GM21360 (cell line): Measurements from ENCODE around the gene ACBD6.
"Not testable (repeated sequence)": the region's sequence is repeated elsewhere in the genome, so short reads cannot be mapped to it uniquely, and the experiment has no call there.

Source experiments
- ATAC-seq: cut with Tn5 transposase; IDR thresholded peaks from one replicate; pipeline ENCODE4 v1.9.1; 2021; ENCODE audit warnings: mild to moderate bottlenecking, moderate library complexity; ENCODE audit not compliant: unreplicated experiment

The ACBD6 gene, protein sequence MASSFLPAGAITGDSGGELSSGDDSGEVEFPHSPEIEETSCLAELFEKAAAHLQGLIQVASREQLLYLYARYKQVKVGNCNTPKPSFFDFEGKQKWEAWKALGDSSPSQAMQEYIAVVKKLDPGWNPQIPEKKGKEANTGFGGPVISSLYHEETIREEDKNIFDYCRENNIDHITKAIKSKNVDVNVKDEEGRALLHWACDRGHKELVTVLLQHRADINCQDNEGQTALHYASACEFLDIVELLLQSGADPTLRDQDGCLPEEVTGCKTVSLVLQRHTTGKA

DNA sequence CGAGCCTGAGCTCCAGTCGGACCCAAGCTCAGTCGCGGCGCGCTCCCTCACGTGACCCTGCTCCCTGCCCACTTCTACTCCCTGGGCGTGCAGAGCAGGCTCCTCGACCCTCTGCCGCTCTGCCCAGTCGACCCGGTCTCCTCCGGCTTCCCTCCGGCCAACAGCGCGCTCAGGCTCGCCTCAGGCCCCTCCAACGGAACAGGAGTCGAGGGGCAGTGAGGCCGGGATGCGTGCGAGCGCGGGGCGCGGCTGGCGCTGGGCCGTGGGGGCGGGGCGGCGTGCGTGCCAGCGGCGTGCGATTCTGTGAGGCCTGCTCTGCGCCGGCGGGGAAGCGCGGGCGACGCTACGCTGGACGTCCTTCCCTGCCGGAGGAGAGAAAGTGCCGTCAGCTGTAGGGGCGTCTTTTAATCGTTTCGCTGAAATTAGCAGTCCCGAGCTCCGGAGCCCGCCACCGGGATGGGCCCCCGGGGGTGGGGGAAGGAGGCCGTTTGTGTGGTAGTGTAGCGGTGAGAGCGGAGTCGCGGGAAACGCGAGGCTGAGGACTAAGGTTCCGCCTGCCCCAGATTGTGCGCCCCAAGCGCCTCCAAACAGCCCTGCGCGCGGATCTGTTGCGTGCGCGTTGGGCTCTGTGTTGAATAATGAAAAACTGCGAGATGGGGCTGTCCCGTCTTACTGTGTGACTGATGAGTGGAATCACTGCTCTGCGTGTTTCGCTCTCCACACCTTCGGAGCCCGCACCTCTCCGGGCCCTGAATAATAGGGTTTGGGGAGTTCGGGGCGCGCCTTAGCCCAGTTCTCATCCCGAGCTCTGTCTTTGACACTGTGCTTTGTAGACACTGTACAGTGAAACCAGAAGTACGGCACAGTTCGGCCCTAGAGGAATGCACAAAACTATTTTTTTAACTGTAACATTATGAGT, at the start of gene ACBD6:
Gene ACBD6, minus strand, starts transcription at position 217 of the 919 bp plus-strand sequence. CDS start 311 bp downstream, outside the sequence.
- ATAC-seq: peak; percentile 87

DNA sequence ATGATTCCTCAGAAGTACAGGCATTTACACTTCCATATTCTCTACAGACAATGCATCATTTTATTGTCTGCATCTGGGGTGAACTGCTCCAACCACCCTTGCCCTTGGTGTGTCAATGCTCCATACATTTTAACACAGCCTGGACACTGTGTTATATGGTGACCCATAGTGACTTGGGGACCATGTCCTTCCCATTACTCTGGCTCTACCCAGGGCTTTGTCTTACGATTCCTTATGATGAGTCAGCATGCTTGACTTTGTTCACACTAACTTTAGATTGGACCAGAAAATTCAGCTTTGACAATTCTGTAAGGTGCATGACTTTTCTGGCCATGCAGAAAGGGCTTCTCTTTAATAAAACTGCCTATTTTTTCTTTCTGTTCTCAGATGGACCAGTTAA, 49.6 kb upstream of the ACBD6 start:
- ATAC-seq: no peak

DNA sequence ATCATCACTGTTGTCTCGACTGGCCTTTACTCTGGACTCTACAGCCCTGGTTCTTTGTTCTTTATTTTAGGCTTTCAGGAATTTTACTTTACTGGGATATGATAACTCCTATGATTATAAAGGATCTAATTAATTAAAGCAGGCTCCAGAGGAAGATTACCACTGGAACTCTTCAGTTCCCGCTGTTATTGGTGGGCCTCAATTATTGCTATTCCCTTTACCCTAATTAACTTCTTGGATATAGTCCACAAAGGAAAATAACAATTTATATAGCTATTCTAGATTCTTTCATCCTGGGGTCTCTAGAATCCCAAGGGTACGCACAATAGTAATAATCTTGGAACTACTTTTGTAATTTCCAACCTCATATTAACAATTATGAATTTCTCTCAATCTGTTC, 47.9 kb upstream of the ACBD6 start:
- no peak for ATAC-seq

DNA sequence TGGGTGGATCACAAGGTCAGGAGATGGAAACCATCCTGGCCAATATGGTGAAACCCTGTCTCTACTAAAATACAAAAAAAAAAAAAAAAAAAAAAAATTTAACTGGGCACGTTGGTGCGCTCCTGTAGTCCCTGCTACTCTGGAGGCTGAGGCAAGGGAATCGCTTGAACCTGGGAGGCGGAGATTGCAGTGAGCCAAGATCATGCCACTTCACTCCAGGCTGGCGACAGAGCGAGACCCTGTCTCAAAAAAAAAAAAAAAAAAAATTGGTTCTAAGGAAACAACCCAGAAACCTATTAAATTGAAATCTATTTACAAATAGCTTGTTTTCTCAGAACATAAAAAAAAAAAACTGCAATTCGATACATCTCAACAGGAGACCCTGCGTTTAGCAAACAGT, 47.4 kb upstream of the ACBD6 start:
- not testable (repeated sequence) for ATAC-seq

DNA sequence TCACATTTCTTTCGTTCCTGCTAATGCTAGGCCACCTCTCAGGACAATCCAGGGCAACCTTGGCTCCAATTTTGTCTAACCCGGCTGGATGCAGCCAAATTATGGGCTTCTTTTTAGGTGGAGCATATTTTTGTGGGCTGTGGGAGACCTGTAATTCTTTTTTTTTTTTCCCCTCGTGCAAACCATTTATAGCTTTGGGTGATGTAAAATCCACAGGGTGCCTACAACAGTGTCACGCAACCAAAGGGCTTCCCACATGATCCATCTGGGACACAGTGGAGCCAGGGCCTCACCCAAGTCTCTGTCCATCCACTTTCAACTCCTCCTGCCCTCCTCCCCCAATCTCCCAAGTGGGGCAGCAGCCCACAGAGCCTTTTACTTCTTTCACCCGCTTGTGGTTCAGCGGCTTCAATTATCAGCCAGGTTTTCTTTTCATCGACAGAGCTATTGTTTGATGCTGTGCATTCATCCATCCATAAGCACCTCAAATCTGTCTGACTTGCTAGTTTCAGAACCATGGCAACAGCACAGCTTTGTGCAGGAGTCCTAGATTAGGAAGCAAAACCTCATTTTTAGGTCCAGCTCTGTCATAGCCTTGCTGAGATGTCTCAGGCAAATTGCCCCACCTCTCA, 46.4 kb upstream of the ACBD6 start:
- no peak for ATAC-seq

DNA sequence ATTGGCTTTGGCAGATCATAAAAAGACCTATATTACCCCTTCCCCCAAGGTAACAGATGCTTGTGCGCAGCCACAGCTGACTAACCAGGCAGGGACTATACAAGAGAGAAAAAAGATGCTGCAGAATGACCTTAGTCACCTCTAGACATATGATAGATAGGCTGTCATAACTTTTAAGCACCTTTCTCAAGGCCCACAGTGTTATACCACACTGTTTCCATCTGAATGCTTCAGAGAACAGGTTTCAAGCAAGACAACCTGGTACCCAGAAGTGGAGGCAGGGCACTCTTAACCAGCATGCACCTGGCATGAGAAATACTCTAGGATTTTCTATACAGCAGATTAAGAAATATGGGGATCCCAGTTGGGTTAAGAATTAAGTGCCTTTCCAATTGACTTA, 43.6 kb upstream of the ACBD6 start:
- no peak for ATAC-seq

DNA sequence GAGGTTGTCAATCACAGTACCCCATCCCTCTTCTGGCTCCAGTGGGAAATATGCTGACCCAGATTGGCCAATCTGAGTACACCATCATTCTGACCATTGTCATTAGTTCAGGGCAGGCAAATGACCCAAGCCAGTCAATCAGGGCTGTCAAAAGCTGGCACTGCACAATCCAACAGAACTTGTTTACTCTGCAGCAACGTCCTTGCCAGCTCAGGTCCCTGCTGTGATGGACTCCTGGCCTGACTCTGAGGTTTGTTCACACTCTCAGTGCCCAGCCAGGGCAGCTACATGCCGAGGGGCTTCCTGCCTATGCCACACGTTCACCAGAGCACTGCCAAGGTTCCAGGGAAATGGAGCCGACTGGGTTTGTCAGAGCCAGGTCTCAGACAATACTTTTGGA, 41.7 kb upstream of the ACBD6 start:
- ATAC-seq: no peak

DNA sequence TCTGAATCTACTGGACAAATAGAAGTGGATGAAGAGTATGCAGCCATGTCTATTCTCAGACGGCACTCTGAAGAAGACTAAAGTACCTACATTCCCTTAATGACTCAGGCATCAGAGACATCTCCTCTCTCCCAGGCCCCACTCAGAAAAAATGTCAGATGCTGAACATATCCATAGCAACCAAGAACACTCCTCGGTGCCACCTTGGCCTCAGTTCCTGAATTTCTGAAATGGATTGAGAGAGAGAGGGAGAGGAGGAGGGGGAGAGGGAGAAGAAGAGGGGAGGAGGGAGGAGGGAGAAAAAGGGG, 40.4 kb upstream of the ACBD6 start:
- no peak for ATAC-seq

DNA sequence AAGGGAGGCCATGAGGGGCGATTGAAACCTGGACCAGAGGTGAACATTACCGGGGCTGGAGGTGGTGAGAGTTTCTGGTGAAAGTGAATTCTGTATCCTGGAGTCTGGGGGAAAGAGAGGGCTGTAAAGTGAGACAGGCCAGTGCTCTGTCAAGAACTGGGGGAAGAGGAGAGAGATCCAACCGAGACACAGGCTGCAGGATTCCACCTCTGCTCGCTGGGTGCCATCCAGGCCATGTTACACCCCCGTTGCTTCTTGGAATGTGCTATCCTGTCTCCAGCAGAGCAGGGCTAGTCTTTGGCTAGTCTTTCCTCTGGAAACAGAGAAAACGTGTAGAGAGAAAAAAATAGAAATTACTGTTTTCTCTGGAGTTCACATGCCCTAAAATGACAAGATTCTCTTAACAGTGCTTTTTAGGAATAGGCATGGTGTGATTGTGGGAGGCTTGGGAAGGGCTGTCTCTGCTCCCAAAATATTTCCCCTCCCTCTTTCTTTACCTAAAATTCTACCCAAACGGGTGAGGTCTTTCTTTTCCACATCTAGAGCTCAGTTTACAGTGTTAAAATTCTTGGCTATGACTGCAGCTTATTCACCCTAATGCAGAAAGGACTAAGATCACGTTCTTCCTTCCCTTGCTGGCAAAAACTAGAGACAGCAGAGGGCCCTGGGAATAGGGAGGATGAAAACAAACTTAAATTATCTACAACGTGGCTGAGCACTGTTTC, 39.9 kb upstream of the ACBD6 start:
- ATAC-seq: no peak

DNA sequence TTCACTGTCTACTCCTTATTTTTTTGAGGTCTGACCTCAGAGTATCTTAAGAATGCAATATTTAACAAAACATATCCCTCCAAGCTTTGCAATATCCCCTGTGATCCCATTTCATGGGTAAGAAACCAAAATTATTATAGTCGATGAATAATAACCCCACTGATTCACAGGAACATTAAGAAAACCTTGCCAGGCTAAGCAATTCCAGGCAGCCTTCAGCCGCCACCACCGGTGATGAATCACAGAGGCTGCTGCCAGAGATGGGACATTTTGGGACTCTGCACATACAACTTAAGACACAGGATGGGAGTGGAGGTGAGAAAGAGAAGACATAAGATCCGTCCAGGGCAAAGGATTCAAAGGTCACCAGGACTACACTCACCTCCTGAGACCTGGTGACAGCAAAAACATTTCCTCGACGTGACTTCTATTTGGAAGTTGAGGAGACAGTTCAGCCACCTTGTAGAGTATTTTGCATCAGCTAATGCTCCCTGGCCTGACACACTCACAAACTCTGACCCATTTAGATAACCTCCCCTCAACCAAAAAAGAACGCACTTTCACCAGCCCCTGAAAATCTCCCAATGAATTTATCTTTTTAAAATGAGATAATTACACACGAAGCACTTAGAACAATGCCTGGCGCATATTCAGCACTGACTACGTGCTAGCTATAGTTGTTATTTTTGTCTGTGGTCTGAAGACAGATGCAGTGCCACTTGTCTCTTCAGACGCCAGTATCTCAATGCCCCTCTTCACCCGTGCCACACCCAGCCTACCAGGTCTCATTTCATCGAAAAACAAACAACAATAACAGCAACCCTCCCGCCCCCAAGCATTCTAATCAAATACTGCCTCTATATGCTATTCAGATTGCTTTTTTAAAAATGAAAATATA, 38.6 kb upstream of the ACBD6 start:
- no peak for ATAC-seq

DNA sequence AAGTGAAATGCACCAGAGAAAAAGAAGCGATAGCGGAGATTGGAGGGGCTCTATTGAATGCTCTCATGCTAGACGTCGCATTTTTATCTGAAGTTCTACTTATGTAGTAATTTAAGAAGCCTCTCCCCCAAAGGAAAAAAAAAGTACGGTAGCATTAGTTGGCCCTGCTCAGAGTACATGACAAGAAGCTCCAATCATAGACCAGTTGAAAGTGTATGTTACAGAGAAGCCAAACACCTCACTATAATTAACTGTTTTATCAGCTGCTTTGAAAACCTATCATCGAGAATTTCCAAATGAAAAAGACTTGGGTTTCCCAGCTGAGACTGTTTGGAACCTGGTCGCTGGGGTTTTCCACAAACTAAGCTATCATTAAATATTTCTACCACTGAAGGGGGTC, 36.8 kb upstream of the ACBD6 start:
- no peak for ATAC-seq

DNA sequence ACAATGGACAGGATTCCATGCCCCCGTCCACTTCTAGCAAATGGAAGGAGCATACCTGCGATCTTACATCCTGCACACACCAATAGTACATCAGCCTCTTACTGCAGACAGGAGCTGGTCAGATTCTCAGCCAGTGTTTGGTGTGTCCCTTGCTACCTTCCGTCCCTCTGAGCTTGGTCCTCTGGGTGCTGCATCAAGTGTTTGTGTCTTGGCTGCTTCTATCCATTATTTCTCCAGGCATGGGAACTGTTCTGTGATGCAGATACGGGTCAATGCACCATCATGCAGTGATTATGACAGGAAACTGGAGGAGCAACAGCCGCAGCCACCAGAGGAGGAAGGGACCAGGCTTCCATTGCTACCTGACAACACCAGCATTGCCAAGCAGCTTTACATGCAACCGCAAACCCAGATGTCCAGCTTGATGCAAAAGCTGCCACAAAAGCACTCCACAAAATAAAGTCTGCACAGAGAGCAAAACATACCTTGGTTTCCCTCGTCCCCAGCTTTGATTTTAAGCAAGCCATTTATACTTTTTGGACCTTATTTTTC, 34.5 kb upstream of the ACBD6 start:
- ATAC-seq: no peak

DNA sequence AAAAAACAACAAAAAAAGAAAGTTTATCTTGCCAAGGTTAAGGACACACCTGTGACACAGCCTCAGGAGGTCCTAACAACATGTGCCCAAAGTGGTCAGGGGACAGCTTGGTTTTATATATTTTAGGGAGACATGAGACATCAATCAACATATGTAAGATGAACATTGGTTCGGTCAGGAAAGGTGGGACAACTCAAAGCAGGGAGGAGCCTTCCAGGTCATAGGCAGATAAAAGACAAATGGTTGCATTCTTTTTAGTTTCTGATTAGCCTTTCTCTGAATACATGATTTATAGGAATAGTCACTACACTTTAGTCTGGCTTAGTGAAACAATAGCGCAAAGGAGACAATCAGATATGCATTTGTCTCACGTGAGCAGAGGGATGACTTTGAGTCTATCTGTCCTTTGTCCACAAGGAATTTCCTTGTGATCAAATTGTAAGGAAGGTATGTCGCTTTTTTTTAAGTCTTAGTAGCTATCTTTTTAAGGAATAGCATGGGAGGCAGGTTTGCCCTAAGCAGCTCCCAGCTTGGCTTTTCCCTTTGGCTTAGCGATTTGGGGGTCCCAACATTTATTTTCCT, 33.1 kb upstream of the ACBD6 start:
- ATAC-seq: no peak

DNA sequence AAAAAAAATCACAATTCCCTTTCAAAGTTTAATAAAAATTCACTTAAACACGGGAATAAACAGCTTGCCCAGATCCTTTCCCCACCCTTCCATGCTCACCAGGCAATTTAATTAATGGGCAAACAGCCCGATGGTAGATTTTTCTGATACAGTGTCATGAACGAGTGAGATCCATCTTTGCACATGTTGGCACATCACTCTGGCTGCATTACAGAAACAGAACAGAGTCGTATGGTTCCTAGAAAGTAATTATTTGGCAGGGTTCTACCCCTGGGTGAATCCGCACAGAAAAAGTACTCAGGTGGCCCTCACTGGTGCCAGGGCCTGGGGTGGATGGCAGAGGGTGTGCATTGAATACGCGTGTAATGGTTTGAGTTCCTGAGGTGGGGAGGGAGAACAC, 31.8 kb upstream of the ACBD6 start:
- no peak for ATAC-seq

DNA sequence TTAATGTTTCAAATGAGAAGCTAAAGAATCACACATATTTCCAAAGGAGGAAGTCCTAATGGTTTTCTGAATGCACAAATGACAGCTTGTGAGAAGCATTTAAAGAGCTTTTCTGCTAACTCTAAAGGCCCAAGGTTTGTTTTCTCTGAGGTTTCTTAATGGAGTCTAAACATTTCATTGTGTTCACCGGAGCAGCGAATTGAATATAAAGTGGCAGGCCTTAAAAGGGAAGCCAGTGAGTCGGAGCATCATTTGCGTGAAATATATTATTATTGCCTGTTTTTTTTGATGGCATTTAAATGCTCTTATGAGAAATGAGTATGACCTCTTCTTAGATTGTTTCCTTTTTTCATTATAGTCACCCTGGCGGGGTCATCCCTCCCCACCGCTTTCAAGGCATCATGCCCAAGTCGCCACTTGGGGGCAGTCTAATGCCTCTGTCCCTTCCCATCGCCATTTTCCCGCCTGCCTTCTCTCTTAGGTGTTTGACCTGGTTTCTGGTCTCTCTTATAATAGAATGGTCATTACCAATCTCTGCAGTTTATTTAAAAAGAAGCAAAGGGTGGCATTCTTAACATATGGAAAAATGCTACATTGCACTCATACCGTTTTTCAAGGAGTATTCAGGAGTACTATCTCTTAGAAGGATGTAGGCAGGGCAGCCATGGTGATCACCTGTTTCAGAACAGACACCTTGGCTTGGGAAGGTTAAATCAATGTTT, 31.1 kb upstream of the ACBD6 start:
- peak; percentile 64 for ATAC-seq

DNA sequence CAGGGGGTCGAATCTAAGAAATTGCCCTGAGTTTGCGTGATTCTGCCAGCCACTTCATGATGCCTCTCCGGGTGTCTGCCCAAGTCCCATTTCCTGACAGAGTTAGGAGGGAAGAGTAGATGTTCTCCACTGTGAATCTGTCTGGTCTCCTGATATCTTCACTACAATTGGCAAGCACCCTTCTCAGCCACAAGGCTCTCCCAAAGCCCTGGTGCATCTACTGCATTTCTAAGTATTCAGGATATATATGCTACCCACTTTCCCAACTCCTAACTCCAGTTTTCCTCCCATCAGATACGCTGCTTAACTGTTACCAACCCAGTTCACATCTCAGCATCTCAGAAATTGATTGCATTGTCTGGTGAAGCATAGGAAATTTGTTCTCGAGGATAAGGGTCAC, 30.5 kb upstream of the ACBD6 start:
- ATAC-seq: no peak

DNA sequence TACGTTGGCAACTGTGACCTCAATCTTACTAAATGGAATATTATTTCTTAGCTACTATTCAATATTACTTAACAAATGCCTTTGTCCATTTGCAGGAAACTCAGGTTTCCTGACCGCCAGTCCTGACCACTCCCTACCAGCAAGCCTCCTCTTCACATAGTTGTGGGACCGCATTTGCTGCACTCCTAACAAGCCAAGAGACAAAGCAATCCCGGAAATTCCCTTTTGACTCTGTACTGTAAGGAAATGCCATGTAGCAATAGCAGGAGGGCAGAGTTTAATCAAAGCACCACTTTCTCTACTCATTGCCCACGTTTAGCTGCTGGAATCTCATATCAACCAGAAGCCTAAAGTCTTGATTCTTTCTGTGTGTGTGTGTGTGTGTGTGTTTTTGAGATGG, 28.1 kb upstream of the ACBD6 start:
- ATAC-seq: no peak

DNA sequence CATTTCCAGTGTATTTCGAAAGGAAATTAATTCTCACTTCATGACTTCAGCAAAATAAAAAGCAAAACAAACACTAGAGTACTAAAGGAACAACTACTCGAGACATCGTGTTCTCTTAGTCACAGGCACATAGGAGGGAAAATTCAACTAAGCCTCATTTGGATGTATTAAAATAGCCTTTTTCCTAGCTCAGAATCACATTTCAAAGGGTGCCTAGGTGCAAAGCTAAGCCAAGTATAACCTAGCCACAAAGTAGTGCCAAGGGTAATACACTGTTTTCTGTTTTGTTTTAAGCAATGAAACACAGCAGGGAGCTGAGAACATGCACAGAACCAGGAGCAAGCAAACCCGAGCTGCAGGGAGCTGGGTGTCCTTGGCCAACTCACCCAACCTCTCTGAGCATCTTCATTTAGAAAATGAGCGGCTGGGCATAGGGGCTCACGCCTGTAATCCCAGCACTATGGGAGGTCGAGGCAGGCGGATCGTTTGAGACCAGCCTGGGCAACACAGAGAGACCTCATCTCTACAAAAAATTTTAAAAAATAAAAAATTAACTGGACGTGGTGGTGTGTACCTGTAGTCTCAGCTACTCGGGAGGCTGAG, 26.6 kb upstream of the ACBD6 start:
- ATAC-seq: no peak
